ENCODE data around the gene NCSTN.

The NCSTN gene

GRCh38 chr1:160406131-160406968 is 63.2 kb downstream of the NCSTN start:
- no peak for DNase-seq (ENCODE audit: low read depth)

- peak; percentile 31 for DNase-seq (ENCODE audit: low read depth)
Observed at GRCh38 chr1:160407839-160408801, 64.9 kb downstream of the NCSTN start.

Data from ELR (cell line).